Right atrium auricular region (tissue), 2 donors: Measurements from ENCODE around the gene CPSF3. TPM values are rescaled to one million over a fixed set of nuclear protein-coding genes. Genes with fewer than 3 reads are reported as not detected.

ENCODE experiments used
- DNase-seq: peaks from one replicate; pipeline ENCODE4 v3.0.0-alpha.2; 2019; ENCODE audit warnings: low spot score
- H3K27ac ChIP-seq, 2 donors: fragments of 200-600 bp; sonication (generic); 1 replicate in 1 of 2; 2 replicates in 1 of 2; pipeline ENCODE4 v1.5.1; 2016 to 2019
- H3K27me3 ChIP-seq, 2 donors: fragments of 200-600 bp; sonication (generic); one replicate each; pipeline versions ENCODE4 v1.5.1 to v1.6.0; 2017 to 2019
- H3K36me3 ChIP-seq: fragments of 200-600 bp; sonication (generic); one replicate; pipeline ENCODE4 v1.5.1; 2016
- H3K4me1 ChIP-seq, 2 donors: fragments of 200-600 bp; sonication (generic); one replicate each; pipeline versions ENCODE4 v1.5.1 to v1.6.0; 2017 to 2019
- H3K4me3 ChIP-seq, 2 donors: fragments of 200-600 bp; sonication (generic); 1 replicate in 1 of 2; 2 replicates in 1 of 2; pipeline ENCODE4 v1.5.1; 2017 to 2019; ENCODE audit warnings: mild to moderate bottlenecking in 1 of 2, moderate library complexity in 1 of 2
- H3K9me3 ChIP-seq, 2 donors: fragments of 200-600 bp; sonication (generic); one replicate each; pipeline ENCODE4 v1.5.1; 2019
- total RNA-seq, 2 donors: library from RNA; depleted of rRNA; stranded (reverse); fragments of >200 nt; gene quantifications; one replicate each; pipeline ENCODE4 v1.1.0, GENCODE V29; 2016
- TF ChIP-seq, protein P1 (sequence below), 2 donors: fragments of 200-600 bp; sonication (generic); IDR thresholded peaks; one replicate each; pipeline ENCODE4 v1.5.1; 2019; ENCODE audit warnings: antibody characterized with exemption in 2 of 2

CPSF3 gene
- total RNA-seq, 2 donors from 2014 or later = 13.7 to 13.9 TPM

- no peak overlapping the region for H3K4me3 ChIP-seq
- TF ChIP-seq, protein P1, sequence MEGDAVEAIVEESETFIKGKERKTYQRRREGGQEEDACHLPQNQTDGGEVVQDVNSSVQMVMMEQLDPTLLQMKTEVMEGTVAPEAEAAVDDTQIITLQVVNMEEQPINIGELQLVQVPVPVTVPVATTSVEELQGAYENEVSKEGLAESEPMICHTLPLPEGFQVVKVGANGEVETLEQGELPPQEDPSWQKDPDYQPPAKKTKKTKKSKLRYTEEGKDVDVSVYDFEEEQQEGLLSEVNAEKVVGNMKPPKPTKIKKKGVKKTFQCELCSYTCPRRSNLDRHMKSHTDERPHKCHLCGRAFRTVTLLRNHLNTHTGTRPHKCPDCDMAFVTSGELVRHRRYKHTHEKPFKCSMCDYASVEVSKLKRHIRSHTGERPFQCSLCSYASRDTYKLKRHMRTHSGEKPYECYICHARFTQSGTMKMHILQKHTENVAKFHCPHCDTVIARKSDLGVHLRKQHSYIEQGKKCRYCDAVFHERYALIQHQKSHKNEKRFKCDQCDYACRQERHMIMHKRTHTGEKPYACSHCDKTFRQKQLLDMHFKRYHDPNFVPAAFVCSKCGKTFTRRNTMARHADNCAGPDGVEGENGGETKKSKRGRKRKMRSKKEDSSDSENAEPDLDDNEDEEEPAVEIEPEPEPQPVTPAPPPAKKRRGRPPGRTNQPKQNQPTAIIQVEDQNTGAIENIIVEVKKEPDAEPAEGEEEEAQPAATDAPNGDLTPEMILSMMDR (IDR thresholded peaks at IDR 0.05) = no peak
- no peaks in the 10 kb centered on the region for H3K27me3 ChIP-seq
- DNase-seq = no peak
- no peaks in the 10 kb centered on the region for H3K9me3 ChIP-seq
- H3K27ac ChIP-seq = no peak overlapping the region
- no peaks in the 10 kb centered on the region for H3K4me1 ChIP-seq
- H3K36me3 ChIP-seq = peaks cover 68% of the 10 kb centered on the region
Observed at GRCh38 chr2:9517118-9517782, 93.8 kb downstream of the CPSF3 start.

GRCh38 chr2:9518163-9518562 lies 94.7 kb downstream of the CPSF3 start:
- no peaks in the 10 kb centered on the region for H3K4me1 ChIP-seq
- no peak overlapping the region for H3K27ac ChIP-seq
- no peaks in the 10 kb centered on the region for H3K9me3 ChIP-seq
- TF ChIP-seq, protein P1 (IDR thresholded peaks at IDR 0.05) = no peak
- no peak for DNase-seq
- H3K27me3 ChIP-seq = no peaks in the 10 kb centered on the region
- H3K4me3 ChIP-seq = no peak overlapping the region
- peaks cover 64% of the 10 kb centered on the region for H3K36me3 ChIP-seq

DNA sequence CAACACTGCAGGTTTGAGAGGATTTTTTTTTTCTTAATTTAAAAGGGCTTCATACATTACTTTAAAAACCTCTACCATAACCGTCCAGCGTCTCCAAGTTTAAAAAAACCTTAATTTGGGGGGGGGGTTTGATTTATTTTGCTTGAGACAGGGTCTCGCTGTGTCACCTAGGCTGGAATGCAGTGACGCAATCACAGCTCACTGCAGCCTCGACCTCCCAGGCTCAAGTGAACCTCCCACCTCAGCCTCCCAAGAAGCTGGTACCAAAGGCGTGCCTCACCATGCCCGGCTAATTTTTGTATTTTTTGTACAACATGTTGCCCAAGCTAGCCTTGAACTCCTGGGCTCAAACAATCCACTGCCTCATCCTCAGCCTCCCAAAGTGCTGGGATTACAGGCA lies 95.3 kb downstream of the CPSF3 start:
- DNase-seq = no peak
- H3K9me3 ChIP-seq = no peaks in the 10 kb centered on the region
- H3K27ac ChIP-seq = no peak overlapping the region
- H3K4me3 ChIP-seq = no peak overlapping the region
- TF ChIP-seq, protein P1 (IDR thresholded peaks at IDR 0.05) = no peak
- H3K36me3 ChIP-seq = peaks cover 65% of the 10 kb centered on the region
- H3K4me1 ChIP-seq = no peaks in the 10 kb centered on the region
- H3K27me3 ChIP-seq = no peaks in the 10 kb centered on the region

DNA sequence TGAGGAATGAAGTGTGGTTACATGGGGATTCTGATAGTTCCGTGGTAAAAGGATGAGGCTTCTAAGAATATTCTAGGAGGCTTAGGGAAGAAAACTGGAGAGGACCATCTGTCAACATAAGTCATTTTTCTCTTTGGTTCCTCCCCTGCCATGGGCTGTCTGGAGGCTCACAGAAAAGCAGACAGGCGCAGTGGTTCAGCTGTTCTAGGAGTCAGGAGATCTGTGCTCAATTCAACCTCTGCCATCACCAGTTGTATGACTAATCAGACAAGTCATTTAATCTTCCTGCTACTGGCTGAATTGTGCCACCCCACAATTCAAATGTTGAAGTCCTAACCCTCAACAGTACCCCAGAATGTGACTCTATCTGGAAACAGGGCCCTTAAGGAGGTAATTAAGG lies 95.8 kb downstream of the CPSF3 start:
- no peaks in the 10 kb centered on the region for H3K4me1 ChIP-seq
- DNase-seq = no peak
- TF ChIP-seq, protein P1 (IDR thresholded peaks at IDR 0.05) = no peak
- H3K9me3 ChIP-seq = no peaks in the 10 kb centered on the region
- H3K36me3 ChIP-seq = peaks cover 67% of the 10 kb centered on the region
- H3K4me3 ChIP-seq = no peak overlapping the region
- H3K27me3 ChIP-seq = no peaks in the 10 kb centered on the region
- no peak overlapping the region for H3K27ac ChIP-seq

Other genes with a start within 250 kb of the CPSF3 start
- 10 to 100 TPM; 13.2 to 20.3 TPM for gene ASAP2, start 216.8 kb upstream of the CPSF3 start, total RNA-seq
- 10 to 100 TPM; 29.0 to 34.4 TPM for gene ITGB1BP1, start 126 bp upstream of the CPSF3 start, total RNA-seq
- 10 to 100 TPM; 45.9 to 71.0 TPM for gene IAH1, start 50.9 kb downstream of the CPSF3 start, total RNA-seq
- gene ADAM17, start 132.2 kb downstream of the CPSF3 start, total RNA-seq = 10 to 100 TPM; 12.2 to 16.4 TPM
- 100 to 1,000 TPM; 139 to 204 TPM for gene YWHAQ, start 207.3 kb downstream of the CPSF3 start, total RNA-seq